Measurements from ENCODE around the gene MLIP.

Gene MLIP

GRCh38 chr6:54096811-54097210 lies 14.4 kb upstream of the MLIP start:
- DNase-seq: no peak

GRCh38 chr6:54097753-54098152 lies 13.5 kb upstream of the MLIP start:
- no peak for DNase-seq

GRCh38 chr6:54098450-54099044 lies 12.7 kb upstream of the MLIP start:
- no peak for DNase-seq

- no peak for DNase-seq
Observed at GRCh38 chr6:54099225-54099624, 12.0 kb upstream of the MLIP start.

- no peak for DNase-seq
Observed at GRCh38 chr6:54100411-54101006, 10.7 kb upstream of the MLIP start.

GRCh38 chr6:54102238-54102637 lies 9.0 kb upstream of the MLIP start:
- no peak for DNase-seq

GRCh38 chr6:54103497-54103896 lies 7.7 kb upstream of the MLIP start:
- no peak for DNase-seq

GRCh38 chr6:54106727-54107126 lies 4.5 kb upstream of the MLIP start:
- no peak for DNase-seq

- DNase-seq: no peak
Observed at GRCh38 chr6:54107470-54108090, 3.7 kb upstream of the MLIP start.

- DNase-seq: no peak
Observed at GRCh38 chr6:54108271-54108670, 3.0 kb upstream of the MLIP start.

- DNase-seq: no peak
Observed at GRCh38 chr6:54109586-54109985, 1.7 kb upstream of the MLIP start.

- DNase-seq: no peak
Observed at GRCh38 chr6:54112151-54112650, 958 bp downstream of the MLIP start.

GRCh38 chr6:54114991-54115390 lies 3.7 kb downstream of the MLIP start:
- no peak for DNase-seq

GRCh38 chr6:54115966-54116365 lies 4.7 kb downstream of the MLIP start:
- DNase-seq: no peak

GRCh38 chr6:54118117-54118516 lies 6.9 kb downstream of the MLIP start:
- DNase-seq: no peak

GRCh38 chr6:54125493-54125892 lies 14.2 kb downstream of the MLIP start:
- no peak for DNase-seq

- DNase-seq: no peak
Observed at GRCh38 chr6:54130179-54130578, 18.9 kb downstream of the MLIP start.

GRCh38 chr6:54132587-54132986 lies 21.3 kb downstream of the MLIP start:
- no peak for DNase-seq

GRCh38 chr6:54133186-54133585 lies 21.9 kb downstream of the MLIP start:
- no peak for DNase-seq

- DNase-seq: no peak
Observed at GRCh38 chr6:54134935-54135334, 23.7 kb downstream of the MLIP start.

- DNase-seq: no peak
Observed at GRCh38 chr6:54135665-54136369, 24.6 kb downstream of the MLIP start.

- no peak for DNase-seq
Observed at GRCh38 chr6:54138795-54139194, 27.6 kb downstream of the MLIP start.

- no peak for DNase-seq
Observed at GRCh38 chr6:54140811-54141210, 29.6 kb downstream of the MLIP start.
